Right ventricle myocardium superior (tissue), 1 donor: ENCODE measurements around the gene ZC3H12D. TPM values are rescaled to one million over a fixed set of nuclear protein-coding genes. Genes with fewer than 3 reads are reported as not detected.

Source experiments
- ATAC-seq: fragments of 200-7000 bp; cut with Tn5 transposase; one replicate; pipeline ENCODE4 v1.9.1; 2020; ENCODE audit warnings: mild to moderate bottlenecking; ENCODE audit not compliant: poor library complexity
- DNase-seq: peaks from one replicate; pipeline ENCODE4 v3.0.0-alpha.2; 2020
- intact Hi-C: fragments of 100-400 bp; cut with DNase I; formaldehyde crosslinking; loops from one replicate; pipeline ENCODE4 v1.11.2; 2022
- total RNA-seq: library from RNA; stranded (reverse); fragmentation: NEBNext Ultra II Directional; extraction: Animal tissue kit (Norgen Biotek cat#: 25700); gene quantifications from one replicate; pipeline ENCODE4 v1.2.1, GENCODE V29; 2021
- donor health status: DM: no; HTN: yes; CAD: no; lungs with severe emphysema.

Gene ZC3H12D
- total RNA-seq, 1 donor from 2014 or later = 0.51 TPM

- DNase-seq = no peak
- ATAC-seq = no peak
- intact Hi-C loops = no loop called here
Observed at GRCh38 chr6:149489967-149490366, 5.2 kb upstream of the ZC3H12D start.

- ATAC-seq = no peak
- intact Hi-C loops = no loop called here
- no peak for DNase-seq
Observed at GRCh38 chr6:149488815-149489214, 4.0 kb upstream of the ZC3H12D start.

- no peak for DNase-seq
- intact Hi-C loops = no loop called here
- no peak for ATAC-seq
Observed at GRCh38 chr6:149487316-149487715, 2.5 kb upstream of the ZC3H12D start.

- intact Hi-C loops = no loop called here
- no peak for DNase-seq
- no peak for ATAC-seq
Observed at GRCh38 chr6:149483849-149484655, 762 bp downstream of the ZC3H12D start.

- intact Hi-C loops = no loop called here
Observed at GRCh38 chr6:149483334-149483725, 1.5 kb downstream of the ZC3H12D start.

GRCh38 chr6:149482545-149483333 is 2.1 kb downstream of the ZC3H12D start:
- intact Hi-C loops = no loop called here
- ATAC-seq = peak; percentile 32
- DNase-seq = no peak

More at GRCh38 chr6:149483334-149483725, 1.5 kb downstream of the ZC3H12D start:
- no peak for DNase-seq
- peak; percentile 32 for ATAC-seq

GRCh38 chr6:149480502-149481280 is 4.1 kb downstream of the ZC3H12D start:
- ATAC-seq (no peak), DNase-seq (no peak)
- intact Hi-C loops = no loop called here

- no peak for ATAC-seq
- no peak for DNase-seq
- intact Hi-C loops = no loop called here
Observed at GRCh38 chr6:149478631-149479314, 6.0 kb downstream of the ZC3H12D start.

- ATAC-seq (no peak), DNase-seq (no peak)
- intact Hi-C loops = no loop called here
Observed at GRCh38 chr6:149477544-149477943, 7.3 kb downstream of the ZC3H12D start.

GRCh38 chr6:149476789-149477455 is 7.9 kb downstream of the ZC3H12D start:
- DNase-seq (no peak), ATAC-seq (no peak)
- intact Hi-C loops = no loop called here

- intact Hi-C loops = no loop called here
- DNase-seq = no peak
- no peak for ATAC-seq
Observed at GRCh38 chr6:149474108-149474935, 10.5 kb downstream of the ZC3H12D start.

- peak; percentile 82 for ATAC-seq
- intact Hi-C loops = no loop called here
- DNase-seq = no peak
Observed at GRCh38 chr6:149473080-149474052, 11.4 kb downstream of the ZC3H12D start.

GRCh38 chr6:149472241-149472640 is 12.6 kb downstream of the ZC3H12D start:
- DNase-seq = no peak
- intact Hi-C loops = no loop called here
- ATAC-seq = no peak

- ATAC-seq (no peak), DNase-seq (no peak)
- intact Hi-C loops = no loop called here
Observed at GRCh38 chr6:149471801-149472200, 13.0 kb downstream of the ZC3H12D start.

- DNase-seq (no peak), ATAC-seq (no peak)
- intact Hi-C loops = no loop called here
Observed at GRCh38 chr6:149470948-149471347, 13.9 kb downstream of the ZC3H12D start.

- ATAC-seq (no peak), DNase-seq (no peak)
- intact Hi-C loops = no loop called here
Observed at GRCh38 chr6:149468179-149468578, 16.6 kb downstream of the ZC3H12D start.
